Measurements from ENCODE around the gene ITPR3. TPM values are rescaled to one million over a fixed set of nuclear protein-coding genes. Genes with fewer than 3 reads are reported as not detected.

Gene ITPR3
- polyA plus RNA-seq, 1 donor (not counting 4 experiments of a cell fraction or from before 2014, with no cell fraction given): 43.3 TPM

GRCh38 chr6:33686225-33686924 lies 65.3 kb downstream of the ITPR3 start:
- H3K27ac ChIP-seq (ENCODE audit: control insufficient read depth, insufficient read depth, low read length): no peak overlapping the region
- H3K4me1 ChIP-seq (ENCODE audit: control insufficient read depth, extremely low read depth, insufficient read depth, low read length): no peaks in the 10 kb centered on the region
- no peaks in the 10 kb centered on the region for H3K27me3 ChIP-seq (ENCODE audit: control insufficient read depth, extremely low read depth, insufficient read depth, low read length)
- H3K9me1 ChIP-seq (ENCODE audit: control insufficient read depth, extremely low read depth, insufficient read depth, low read length): no peaks in the 10 kb centered on the region
- no peak overlapping the region for H2AFZ ChIP-seq (ENCODE audit: control insufficient read depth, low read length)
- no peak overlapping the region for H3K9ac ChIP-seq (ENCODE audit: control insufficient read depth, extremely low read depth, insufficient read depth, low read length)
- peaks cover 53 to 57% of the 10 kb centered on the region in 2 experiments for H3K36me3 ChIP-seq (ENCODE audit: control insufficient read depth in 2 of 2, extremely low read depth in 1 of 2, insufficient read depth in 2 of 2, low read length in 2 of 2)
- TF ChIP-seq CTCF (optimal IDR thresholded peaks at IDR 0.05 in 1 of 3, IDR thresholded peaks at IDR 0.05 in 1 of 3, conservative IDR thresholded peaks at IDR 0.05 in 1 of 3; ENCODE audit: extremely low read depth in 1 of 3, insufficient read depth in 2 of 3, low read length in 3 of 3): no peak
- no peak for TF ChIP-seq EZH2 (IDR thresholded peaks at IDR 0.05; ENCODE audit: low read length)
- H3K79me2 ChIP-seq (ENCODE audit: control insufficient read depth, insufficient read depth, low read length): no peaks in the 10 kb centered on the region
- DNase-seq (ENCODE audit: low read depth, low spot score): no peak
- H3K4me2 ChIP-seq (ENCODE audit: control insufficient read depth, extremely low read depth, insufficient read depth, low read depth, low read length): no peak overlapping the region
- no peaks in the 10 kb centered on the region for H4K20me1 ChIP-seq (ENCODE audit: control insufficient read depth, extremely low read depth, insufficient read depth, low read length)
- dilution Hi-C loops (cut with MboI; ENCODE audit: extremely low pct_ligation_motif_present, low sequenced_read_pairs): no loop called here
- no peak overlapping the region for H3K4me3 ChIP-seq (ENCODE audit: control insufficient read depth in 2 of 3, extremely low read depth in 1 of 3, insufficient read depth in 2 of 3, low read depth in 1 of 3, low read length in 3 of 3)
- no peaks in the 10 kb centered on the region for H3K9me3 ChIP-seq (ENCODE audit: control insufficient read depth, low read depth, low read length)
- no peak for FAIRE-seq

GRCh38 chr6:33686981-33687975 lies 66.2 kb downstream of the ITPR3 start:
- Histone ChIP-seq H3K9me1 (ENCODE audit: control insufficient read depth, extremely low read depth, insufficient read depth, low read length) (no peaks in the 10 kb centered on the region), H3K4me3 (ENCODE audit: control insufficient read depth in 2 of 3, extremely low read depth in 1 of 3, insufficient read depth in 2 of 3, low read depth in 1 of 3, low read length in 3 of 3) (no peak overlapping the region), H2AFZ (ENCODE audit: control insufficient read depth, low read length) (no peak overlapping the region), H3K79me2 (ENCODE audit: control insufficient read depth, insufficient read depth, low read length) (no peaks in the 10 kb centered on the region), H3K4me2 (ENCODE audit: control insufficient read depth, extremely low read depth, insufficient read depth, low read depth, low read length) (no peak overlapping the region), H4K20me1 (ENCODE audit: control insufficient read depth, extremely low read depth, insufficient read depth, low read length) (no peaks in the 10 kb centered on the region), H3K36me3 (ENCODE audit: control insufficient read depth in 2 of 2, extremely low read depth in 1 of 2, insufficient read depth in 2 of 2, low read length in 2 of 2) (peaks cover 60 to 61% of the 10 kb centered on the region in 2 experiments), H3K9me3 (ENCODE audit: control insufficient read depth, low read depth, low read length) (no peaks in the 10 kb centered on the region), H3K4me1 (ENCODE audit: control insufficient read depth, extremely low read depth, insufficient read depth, low read length) (no peaks in the 10 kb centered on the region), H3K27ac (ENCODE audit: control insufficient read depth, insufficient read depth, low read length) (no peak overlapping the region), H3K9ac (ENCODE audit: control insufficient read depth, extremely low read depth, insufficient read depth, low read length) (no peak overlapping the region), H3K27me3 (ENCODE audit: control insufficient read depth, extremely low read depth, insufficient read depth, low read length) (no peaks in the 10 kb centered on the region)
- TF ChIP-seq EZH2 (IDR thresholded peaks at IDR 0.05; ENCODE audit: low read length) (no peak), CTCF (optimal IDR thresholded peaks at IDR 0.05 in 1 of 3, IDR thresholded peaks at IDR 0.05 in 1 of 3, conservative IDR thresholded peaks at IDR 0.05 in 1 of 3; ENCODE audit: extremely low read depth in 1 of 3, insufficient read depth in 2 of 3, low read length in 3 of 3) (no peak)
- no peak for DNase-seq (ENCODE audit: low read depth, low spot score)
- dilution Hi-C loops (cut with MboI; ENCODE audit: extremely low pct_ligation_motif_present, low sequenced_read_pairs): no loop called here
- FAIRE-seq: no peak

Data from keratinocyte (primary cell).